Right lobe of liver (tissue), 5 donors: Measurements from ENCODE around the gene KIAA1143. TPM values are rescaled to one million over a fixed set of nuclear protein-coding genes. Genes with fewer than 3 reads are reported as not detected.

Experiments used
- total RNA-seq, 6 experiments: library from RNA; depleted of rRNA in 2 of 6; stranded (reverse); fragments of >200 nt in 2 of 6; fragmentation: NEBNext Ultra II Directional in 3 of 6; extraction: Animal tissue kit (Norgen Biotek cat#: 25700) in 3 of 6; gene quantifications; one replicate each; pipeline versions ENCODE4 v1.1.0 to v1.2.4, GENCODE V29; 2016 to 2023
- donor health status: DM: no; HTN: no; CAD: no.
- donor health status: DM: no; HTN: no; CAD: no.
- donor health status: DM: no; HTN: yes; CAD: no.
- donor health status: DM: no; HTN: yes; CAD: no.

Gene KIAA1143
- total RNA-seq, 6 experiments from 2014 or later = 7.2 to 11.6 (median 8.5) TPM

Other genes with a start within 250 kb of the KIAA1143 start
- 1 to 10 TPM; 1.2 to 2.5 (median 1.4) TPM for gene ZKSCAN7, start 206.4 kb downstream of the KIAA1143 start, total RNA-seq
- under 1 TPM; 0.06 to 0.82 (median 0.62) TPM for gene ZNF660, start 176.7 kb downstream of the KIAA1143 start, total RNA-seq
- 1 to 10 TPM; 4.4 to 9.5 (median 6.9) TPM for gene ZNF197, start 136.6 kb downstream of the KIAA1143 start, total RNA-seq
- gene ZNF35, start 112.9 kb downstream of the KIAA1143 start, total RNA-seq = 1 to 10 TPM; 1.6 to 3.0 (median 2.1) TPM
- gene ZNF502, start 49.0 kb downstream of the KIAA1143 start, total RNA-seq = 1 to 10 TPM in 4 of 6 experiments, under 1 TPM in 2; 0.50 to 1.7 (median 1.1) TPM
- 1 to 10 TPM in 3 of 6 experiments, under 1 TPM in 3; 0.43 to 1.2 (median 0.87) TPM for gene ZNF501, start 32.0 kb downstream of the KIAA1143 start, total RNA-seq
- gene KIF15, start 175 bp upstream of the KIAA1143 start, total RNA-seq = under 1 TPM; 0.09 to 0.51 (median 0.22) TPM
- 10 to 100 TPM in 2 of 6 experiments, 1 to 10 TPM in 4; 4.9 to 10.9 (median 8.4) TPM for gene TMEM42, start 100.3 kb upstream of the KIAA1143 start, total RNA-seq
- gene TGM4, start 113.0 kb upstream of the KIAA1143 start, total RNA-seq = not detected
- gene ZDHHC3, start 214.6 kb upstream of the KIAA1143 start, total RNA-seq = 10 to 100 TPM; 27.5 to 36.7 (median 32.0) TPM
- 10 to 100 TPM; 15.1 to 25.7 (median 15.9) TPM for gene EXOSC7, start 214.6 kb upstream of the KIAA1143 start, total RNA-seq